ENCODE data around the gene XCL1. TPM values are rescaled to one million over a fixed set of nuclear protein-coding genes. Genes with fewer than 3 reads are reported as not detected.

XCL1 gene
- total and polyA plus RNA-seq, 2 of the 13 experiments (the other 11 are each of a cell fraction or from before 2014, with no cell fraction given) = 2.5 to 7.6 TPM

DNA sequence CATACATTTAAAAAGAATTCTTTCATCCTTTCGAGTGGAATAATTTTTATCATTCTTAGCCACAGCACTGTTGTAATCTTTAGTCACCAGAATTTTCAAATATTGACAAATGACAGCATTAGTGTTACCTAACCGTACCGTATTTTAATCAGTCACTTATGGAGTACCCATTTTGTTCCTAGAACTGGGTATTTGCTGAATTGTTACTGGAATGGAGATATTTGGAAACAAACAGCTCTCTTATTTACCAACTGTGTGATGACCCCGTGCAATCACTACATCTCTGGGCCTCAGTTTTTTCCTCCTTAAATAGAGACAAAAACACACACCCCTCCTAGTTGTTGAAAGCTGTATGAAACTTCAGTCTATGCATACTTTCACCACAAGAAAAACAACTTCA is 24.7 kb upstream of the XCL1 start (continued):
- TF ChIP-seq, protein P1, sequence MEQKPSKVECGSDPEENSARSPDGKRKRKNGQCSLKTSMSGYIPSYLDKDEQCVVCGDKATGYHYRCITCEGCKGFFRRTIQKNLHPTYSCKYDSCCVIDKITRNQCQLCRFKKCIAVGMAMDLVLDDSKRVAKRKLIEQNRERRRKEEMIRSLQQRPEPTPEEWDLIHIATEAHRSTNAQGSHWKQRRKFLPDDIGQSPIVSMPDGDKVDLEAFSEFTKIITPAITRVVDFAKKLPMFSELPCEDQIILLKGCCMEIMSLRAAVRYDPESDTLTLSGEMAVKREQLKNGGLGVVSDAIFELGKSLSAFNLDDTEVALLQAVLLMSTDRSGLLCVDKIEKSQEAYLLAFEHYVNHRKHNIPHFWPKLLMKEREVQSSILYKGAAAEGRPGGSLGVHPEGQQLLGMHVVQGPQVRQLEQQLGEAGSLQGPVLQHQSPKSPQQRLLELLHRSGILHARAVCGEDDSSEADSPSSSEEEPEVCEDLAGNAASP (CRISPR knock-in tag; IDR thresholded peaks at IDR 0.05; ENCODE audit: borderline replicate concordance) = peak; percentile 79; the same call in 1 of the 2 replicates
- TF ChIP-seq MED8 (CRISPR knock-in tag; IDR thresholded peaks at IDR 0.05; ENCODE audit: insufficient replicate concordance) = no peak
- TF ChIP-seq, protein P2, sequence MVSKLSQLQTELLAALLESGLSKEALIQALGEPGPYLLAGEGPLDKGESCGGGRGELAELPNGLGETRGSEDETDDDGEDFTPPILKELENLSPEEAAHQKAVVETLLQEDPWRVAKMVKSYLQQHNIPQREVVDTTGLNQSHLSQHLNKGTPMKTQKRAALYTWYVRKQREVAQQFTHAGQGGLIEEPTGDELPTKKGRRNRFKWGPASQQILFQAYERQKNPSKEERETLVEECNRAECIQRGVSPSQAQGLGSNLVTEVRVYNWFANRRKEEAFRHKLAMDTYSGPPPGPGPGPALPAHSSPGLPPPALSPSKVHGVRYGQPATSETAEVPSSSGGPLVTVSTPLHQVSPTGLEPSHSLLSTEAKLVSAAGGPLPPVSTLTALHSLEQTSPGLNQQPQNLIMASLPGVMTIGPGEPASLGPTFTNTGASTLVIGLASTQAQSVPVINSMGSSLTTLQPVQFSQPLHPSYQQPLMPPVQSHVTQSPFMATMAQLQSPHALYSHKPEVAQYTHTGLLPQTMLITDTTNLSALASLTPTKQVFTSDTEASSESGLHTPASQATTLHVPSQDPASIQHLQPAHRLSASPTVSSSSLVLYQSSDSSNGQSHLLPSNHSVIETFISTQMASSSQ (IDR thresholded peaks at IDR 0.05; ENCODE audit: low read depth) = peak; percentile 82
- TF ChIP-seq, protein P2 (CRISPR knock-in tag; IDR thresholded peaks at IDR 0.05; ENCODE audit: borderline replicate concordance) = peak; percentile 75; the same call in 1 of the 2 replicates
- no peak for TF ChIP-seq ZNF234 (CRISPR knock-in tag; conservative IDR thresholded peaks at IDR 0.05)
- no peak for TF ChIP-seq RBM22 (optimal IDR thresholded peaks at IDR 0.05; ENCODE audit: low read length)
- peak; percentile 69 for TF ChIP-seq SAP130 (CRISPR knock-in tag; IDR thresholded peaks at IDR 0.05; ENCODE audit: low read depth)
- no peak for TF ChIP-seq ARNT (IDR thresholded peaks at IDR 0.05)
- TF ChIP-seq, protein P3, sequence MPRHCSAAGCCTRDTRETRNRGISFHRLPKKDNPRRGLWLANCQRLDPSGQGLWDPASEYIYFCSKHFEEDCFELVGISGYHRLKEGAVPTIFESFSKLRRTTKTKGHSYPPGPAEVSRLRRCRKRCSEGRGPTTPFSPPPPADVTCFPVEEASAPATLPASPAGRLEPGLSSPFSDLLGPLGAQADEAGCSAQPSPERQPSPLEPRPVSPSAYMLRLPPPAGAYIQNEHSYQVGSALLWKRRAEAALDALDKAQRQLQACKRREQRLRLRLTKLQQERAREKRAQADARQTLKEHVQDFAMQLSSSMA (CRISPR knock-in tag; IDR thresholded peaks at IDR 0.05) = no peak
- peak; percentile 54 for TF ChIP-seq FOXA1 (IDR thresholded peaks at IDR 0.05)
- TF ChIP-seq FOXA1 (CRISPR knock-in tag; IDR thresholded peaks at IDR 0.05) = peak; percentile 81
- no peak for TF ChIP-seq JUND (CRISPR knock-in tag; IDR thresholded peaks at IDR 0.05)
- TF ChIP-seq ZNF614 (CRISPR knock-in tag; IDR thresholded peaks at IDR 0.05; ENCODE audit: borderline replicate concordance) = 0 out of 2 replicates have a peak, but pooled peaks have one; percentile 17
- no peak for TF ChIP-seq YEATS4 (CRISPR knock-in tag; IDR thresholded peaks at IDR 0.05; ENCODE audit: borderline replicate concordance)
- TF ChIP-seq FLYWCH1 (CRISPR knock-in tag; IDR thresholded peaks at IDR 0.05) = no peak
- no peak for TF ChIP-seq ZNF263 (CRISPR knock-in tag; IDR thresholded peaks at IDR 0.05)
- TF ChIP-seq ZNF878 (CRISPR knock-in tag; IDR thresholded peaks at IDR 0.05) = no peak; the same call in 1 of the 2 replicates
- no peak for TF ChIP-seq ZSCAN22 (CRISPR knock-in tag; IDR thresholded peaks at IDR 0.05)
- no peak for TF ChIP-seq ZNF713 (CRISPR knock-in tag; IDR thresholded peaks at IDR 0.05)
- TF ChIP-seq HOXA9 (CRISPR knock-in tag; IDR thresholded peaks at IDR 0.05; ENCODE audit: borderline replicate concordance) = no peak
- TF ChIP-seq SIX1 (CRISPR knock-in tag; IDR thresholded peaks at IDR 0.05; ENCODE audit: borderline replicate concordance) = 0 out of 2 replicates have a peak, but pooled peaks have one; percentile 48
- no peak for TF ChIP-seq NR3C1 (CRISPR knock-in tag; IDR thresholded peaks at IDR 0.05)
- no peak for TF ChIP-seq ZNF264 (CRISPR knock-in tag; IDR thresholded peaks at IDR 0.05)
- no peak for TF ChIP-seq EZH2 (conservative IDR thresholded peaks at IDR 0.05; ENCODE audit: low read depth, low read length)
- no peak for TF ChIP-seq HNRNPL (IDR thresholded peaks at IDR 0.05; ENCODE audit: low read depth, low read length)
